Ecto neural progenitor cell (in vitro differentiated cells): Measurements from ENCODE around the gene NDUFAF8.
"Not testable (repeated sequence)": the region's sequence is repeated elsewhere in the genome, so short reads cannot be mapped to it uniquely, and the experiment has no call there.

Experiments used
- DNase-seq: peaks from one replicate; pipeline ENCODE4 v3.0.0-alpha.2; 2018; ENCODE audit warnings: low spot score

Gene NDUFAF8

DNA sequence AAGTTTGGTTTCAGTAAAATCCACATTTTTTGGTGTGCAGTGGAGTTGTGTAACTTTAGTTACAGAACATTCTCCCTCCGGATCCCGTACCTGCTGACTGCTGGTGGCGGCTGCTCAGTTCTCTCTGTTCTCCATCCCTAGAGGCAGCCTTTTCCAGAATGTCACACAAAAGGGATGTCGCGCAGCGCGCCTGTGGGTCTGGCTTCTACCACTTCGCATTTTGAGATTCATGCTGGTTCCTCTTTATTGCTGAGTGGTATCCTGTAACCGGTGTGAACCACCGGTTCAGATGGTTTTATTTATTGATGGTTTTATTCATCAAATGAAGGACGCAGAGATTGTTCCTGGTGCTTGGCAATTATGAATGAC is 15.4 kb upstream of the NDUFAF8 start:
- DNase-seq: no peak

DNA sequence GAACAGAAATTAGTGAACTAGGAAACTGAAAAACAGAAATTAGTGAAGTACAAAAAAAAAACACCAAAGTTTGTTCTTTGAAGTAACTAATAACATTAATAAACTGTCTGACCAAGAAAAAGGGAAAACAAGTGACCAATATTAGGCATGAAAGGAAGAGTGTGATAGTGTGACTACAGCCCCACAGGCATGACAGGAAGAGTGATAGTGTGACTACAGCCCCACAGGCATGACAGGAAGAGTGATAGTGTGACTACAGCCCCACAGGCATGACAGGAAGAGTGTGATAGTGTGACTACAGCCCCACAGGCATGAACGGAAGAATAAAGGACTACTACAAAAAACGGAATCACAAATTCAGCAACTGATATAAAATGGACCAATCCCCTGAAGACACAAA is 11.5 kb upstream of the NDUFAF8 start:
- DNase-seq: not testable (repeated sequence)

DNA sequence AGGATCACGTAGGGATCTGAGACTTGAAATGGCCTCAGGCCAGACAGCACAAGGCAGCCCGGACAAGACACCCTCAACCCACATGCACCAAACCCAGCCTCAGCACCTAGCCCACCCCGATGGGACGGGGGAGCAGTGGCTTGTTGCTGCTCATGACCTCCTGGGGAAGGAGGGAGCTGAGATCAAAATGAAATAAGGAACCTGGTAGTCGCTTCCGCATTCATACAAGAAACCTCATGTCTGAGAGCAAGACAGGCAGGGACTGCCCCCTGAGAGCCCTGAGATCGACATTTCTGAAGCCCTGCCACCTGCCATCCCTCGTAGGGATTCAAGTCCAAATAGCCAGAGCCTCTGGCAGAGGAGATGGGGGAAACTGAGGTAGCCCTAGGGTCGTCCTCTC is 10.7 kb upstream of the NDUFAF8 start:
- DNase-seq: no peak

DNA sequence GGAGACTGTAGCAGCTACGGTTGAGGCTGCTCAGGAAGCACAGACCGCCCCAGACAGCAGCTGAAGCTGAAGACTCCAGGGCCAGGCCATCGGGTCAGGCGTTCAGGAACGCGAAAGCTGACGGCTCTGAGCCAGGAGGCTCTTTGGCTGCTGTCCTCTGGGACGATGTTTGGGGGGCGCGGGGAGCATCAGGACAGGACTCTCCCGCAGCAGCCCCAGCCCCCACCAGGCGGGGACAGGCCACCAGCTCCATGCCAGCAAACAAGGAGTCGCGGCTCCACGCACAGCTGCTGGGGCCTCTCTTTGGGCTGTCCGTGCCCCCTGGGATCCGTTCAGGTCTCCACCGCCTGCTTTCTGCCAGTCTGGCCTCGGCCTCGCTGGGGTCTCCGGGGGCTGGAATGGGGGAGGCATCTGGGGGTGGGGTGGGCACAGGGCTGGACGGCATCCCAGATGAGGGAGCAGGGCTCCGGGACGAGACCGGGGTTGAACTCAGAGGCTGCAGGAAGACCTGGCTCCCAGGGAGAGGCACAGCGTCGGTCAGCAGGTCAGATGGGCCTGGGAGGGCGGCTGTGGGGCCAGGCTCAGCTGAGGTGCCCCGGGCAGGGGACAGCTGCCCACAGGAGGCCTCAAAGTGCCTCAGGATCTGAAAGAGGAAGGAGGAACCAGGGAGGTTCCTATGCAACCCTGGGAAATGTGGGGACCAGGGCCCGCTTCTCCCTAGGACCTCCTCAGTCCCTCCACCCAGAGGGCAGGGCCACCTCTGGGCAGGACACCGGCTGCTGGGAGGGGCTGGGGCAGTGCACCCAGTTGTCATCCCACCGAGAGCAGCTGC is 10.1 kb upstream of the NDUFAF8 start:
- no peak for DNase-seq

DNA sequence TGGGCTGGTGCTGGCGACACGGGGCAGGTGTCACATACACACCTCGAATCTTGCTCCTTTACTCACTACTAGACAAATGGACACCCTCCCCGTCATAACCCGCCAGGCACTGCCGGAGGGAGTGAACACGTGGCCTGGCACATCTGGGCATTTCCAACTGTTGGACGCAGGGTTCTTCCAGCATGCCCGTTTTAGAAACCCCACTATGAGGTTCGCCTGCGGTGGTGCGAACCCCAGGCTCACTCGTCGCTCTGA is 9.5 kb upstream of the NDUFAF8 start:
- no peak for DNase-seq

DNA sequence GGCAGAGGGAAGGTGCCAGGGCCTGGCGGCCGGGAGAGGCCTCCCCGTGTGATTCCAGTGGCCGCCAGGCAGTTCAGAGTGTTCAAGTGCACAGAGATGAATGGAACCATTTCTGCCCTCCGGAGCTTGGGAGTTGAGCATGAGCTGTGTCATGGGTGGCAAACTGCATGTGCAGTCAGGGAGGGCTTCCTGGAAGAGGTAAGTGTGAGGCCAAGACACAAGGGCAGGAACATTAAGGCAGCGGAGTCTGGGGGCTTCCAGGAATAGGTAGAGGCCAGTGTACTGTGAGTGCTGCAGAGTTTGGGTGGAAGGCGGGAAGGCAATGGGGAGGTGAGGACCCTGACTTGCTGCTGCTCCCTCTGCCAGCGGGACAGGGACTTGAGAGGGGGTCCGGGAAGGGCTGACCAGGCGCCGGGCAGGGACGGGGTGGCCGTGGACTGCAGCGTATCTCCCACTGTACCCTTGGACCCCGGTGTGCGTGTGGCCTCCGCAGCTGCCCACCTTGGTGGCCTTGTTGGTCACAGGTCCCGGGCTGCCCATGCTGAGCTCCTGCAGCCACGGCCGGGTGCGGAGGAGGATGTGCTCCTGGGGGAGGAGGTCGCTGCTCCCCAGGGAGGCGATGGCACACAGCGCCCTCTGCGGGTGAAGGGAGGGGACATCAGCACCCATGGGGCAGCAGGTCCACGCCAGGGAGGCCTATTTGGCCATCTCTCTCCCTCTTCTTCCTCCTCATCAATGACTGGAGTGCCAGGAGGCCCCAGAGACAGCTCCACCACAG is 8.9 kb upstream of the NDUFAF8 start:
- DNase-seq: no peak

DNA sequence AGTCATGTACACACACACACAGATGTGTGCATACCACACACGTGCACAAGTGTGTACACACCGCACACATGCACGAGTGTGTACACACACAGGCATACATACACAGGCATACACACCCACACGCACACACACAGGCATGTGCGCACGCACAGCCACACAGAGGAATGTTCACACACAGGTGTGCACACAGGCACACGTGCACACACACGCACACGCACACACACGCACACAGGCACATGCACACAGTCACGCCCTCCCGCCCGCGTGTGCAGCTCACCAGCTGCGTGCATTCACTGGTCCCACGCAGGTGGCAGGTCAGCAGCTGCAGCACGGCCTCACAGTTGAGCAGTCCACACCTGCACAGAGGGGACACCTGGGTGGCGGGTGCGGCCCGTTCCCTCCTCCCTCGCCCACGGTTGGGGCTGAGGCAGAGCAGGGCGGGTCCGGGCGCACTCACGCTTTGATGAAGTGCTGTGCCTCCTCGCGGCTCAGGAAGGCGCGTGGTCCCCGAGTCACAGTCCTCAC is 7.9 kb upstream of the NDUFAF8 start:
- no peak for DNase-seq

DNA sequence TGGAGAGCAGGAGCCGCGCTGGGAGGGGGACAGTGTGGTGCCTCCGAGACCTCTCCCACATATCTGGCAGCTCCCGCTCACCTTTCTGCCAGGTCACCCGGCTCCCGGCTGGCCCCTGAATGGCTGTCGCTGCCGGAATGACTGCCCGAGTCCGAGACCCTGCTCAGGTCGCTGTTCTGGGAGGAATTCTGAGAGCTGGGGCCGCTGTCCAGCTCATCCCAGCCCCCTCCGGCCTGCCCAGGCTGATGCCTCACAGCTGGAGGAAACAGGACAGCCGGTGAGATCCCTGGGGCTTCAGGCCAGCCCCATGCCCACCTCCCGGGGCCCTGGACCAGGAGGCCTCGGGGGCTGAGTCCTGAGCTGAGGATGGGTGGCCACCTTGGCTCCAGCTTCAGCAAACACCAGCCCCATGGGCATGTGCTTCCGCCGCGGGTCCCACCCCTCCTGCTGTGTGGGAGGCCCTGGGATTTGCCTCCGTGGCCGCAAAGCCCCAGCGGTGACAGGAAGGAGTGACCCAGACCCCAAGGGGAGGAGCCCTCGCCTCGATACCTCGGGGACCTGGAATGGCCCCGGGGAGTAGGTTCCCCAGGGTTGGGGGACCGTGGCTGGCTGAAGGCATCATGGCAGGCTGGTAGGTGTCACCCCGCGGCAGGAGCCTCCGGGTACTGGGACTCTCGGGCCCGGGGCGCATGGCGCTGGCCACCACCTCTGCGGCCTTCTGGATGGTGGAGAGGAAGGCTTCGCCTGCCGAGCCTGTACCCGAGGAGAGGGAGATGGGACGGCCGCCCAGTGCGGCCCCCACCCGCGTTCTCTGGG is 7.1 kb upstream of the NDUFAF8 start:
- no peak for DNase-seq

DNA sequence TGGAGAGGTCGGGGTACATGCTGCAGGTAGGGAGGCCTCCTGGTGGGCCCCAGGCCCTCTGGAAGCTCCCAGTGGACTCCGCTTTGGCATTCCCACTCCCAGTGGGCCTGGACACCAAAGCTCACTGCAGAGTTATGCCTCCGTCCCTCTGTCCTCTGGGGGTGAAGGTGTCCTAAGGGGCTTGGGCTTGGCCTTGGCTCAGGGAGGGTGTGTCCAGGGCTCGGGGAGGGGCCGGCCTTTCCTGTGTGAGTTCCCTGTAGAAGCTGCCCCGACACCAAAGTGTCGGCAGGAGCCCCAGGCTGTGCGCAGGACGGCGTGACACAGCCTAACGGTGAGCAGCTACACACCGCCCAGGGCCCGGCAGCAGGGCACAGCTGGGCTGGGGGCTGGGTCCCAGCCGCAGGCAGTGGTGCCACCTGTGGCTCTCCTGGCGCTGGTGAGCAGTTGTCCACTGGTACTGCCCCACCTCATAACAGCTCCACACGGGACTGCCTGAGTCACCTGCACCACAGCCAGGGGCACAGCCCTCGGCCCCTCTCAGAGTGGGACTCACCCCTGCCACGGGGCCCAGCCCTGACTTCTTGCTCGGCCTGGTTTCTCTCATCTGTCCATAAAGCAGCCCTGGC is 6.4 kb upstream of the NDUFAF8 start:
- no peak for DNase-seq

DNA sequence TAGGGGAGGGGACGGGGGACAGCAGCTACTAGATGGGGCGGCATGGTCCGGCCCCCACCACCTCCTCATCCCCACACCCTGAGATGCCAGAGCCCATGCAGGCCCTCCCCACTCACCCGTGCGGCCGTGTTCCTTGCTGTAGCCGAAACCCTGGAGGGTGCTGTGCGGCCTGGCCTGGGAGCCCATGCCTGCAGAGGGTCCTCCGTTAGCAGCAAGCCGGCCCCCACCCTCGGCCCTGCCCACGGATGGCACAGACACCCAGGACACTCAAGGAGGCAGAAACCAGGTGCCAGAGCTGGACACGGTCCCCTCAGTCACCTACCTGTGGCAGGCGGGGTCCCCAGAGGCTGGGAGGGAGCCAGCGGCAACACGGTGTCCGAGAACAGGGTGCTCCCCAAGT is 5.8 kb upstream of the NDUFAF8 start:
- no peak for DNase-seq

DNA sequence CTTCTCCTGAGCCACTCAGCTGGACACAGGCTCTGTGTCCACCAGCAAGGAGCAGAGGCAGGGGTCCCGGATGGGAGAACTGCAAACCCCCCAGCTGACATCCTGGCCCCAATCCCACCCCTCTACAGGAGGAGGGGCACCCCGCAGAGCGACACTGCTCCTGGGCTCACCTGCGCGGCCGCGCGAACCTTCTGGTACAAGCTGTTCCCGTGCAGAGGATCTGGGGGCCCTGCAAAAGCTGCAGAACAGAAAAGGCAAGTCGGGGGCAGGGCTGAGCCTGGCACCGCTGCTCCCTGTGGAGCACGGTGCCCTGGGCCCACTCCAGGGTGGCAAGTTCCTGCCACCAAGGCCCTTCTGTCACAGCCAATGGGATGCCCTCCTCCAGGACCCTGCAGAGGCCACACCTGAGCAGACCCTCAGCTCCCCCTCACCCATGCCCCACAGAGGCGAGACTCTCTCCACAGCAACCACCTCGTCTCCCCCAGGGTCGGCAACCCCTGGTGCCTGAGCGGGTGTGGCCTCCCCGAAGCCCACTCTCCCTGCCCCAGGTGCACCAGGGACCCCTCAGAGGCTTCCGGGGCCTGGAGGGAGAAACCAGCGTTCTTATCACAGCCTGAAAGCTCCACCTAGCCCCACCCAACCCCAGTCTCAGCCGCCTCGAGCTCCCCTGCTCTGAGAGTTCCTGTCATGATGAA is 5.2 kb upstream of the NDUFAF8 start:
- DNase-seq: no peak

DNA sequence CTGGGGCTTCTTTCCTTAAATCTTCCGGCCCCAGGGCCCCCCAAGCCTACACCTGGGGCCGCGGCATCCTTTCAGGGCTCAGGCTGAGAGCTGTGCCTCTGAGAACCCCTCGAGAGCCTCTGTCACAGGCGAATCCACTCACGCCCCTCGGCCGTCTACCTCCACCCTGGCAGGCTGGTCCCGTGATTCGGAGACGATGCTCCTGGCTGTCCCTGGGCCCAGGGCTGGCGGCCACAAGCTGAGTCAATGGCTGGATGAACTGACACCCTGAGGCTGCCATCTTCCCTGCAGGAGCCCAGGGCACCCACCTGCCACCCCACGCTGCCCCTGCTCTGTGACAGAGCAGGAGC is 4.6 kb upstream of the NDUFAF8 start:
- no peak for DNase-seq

DNA sequence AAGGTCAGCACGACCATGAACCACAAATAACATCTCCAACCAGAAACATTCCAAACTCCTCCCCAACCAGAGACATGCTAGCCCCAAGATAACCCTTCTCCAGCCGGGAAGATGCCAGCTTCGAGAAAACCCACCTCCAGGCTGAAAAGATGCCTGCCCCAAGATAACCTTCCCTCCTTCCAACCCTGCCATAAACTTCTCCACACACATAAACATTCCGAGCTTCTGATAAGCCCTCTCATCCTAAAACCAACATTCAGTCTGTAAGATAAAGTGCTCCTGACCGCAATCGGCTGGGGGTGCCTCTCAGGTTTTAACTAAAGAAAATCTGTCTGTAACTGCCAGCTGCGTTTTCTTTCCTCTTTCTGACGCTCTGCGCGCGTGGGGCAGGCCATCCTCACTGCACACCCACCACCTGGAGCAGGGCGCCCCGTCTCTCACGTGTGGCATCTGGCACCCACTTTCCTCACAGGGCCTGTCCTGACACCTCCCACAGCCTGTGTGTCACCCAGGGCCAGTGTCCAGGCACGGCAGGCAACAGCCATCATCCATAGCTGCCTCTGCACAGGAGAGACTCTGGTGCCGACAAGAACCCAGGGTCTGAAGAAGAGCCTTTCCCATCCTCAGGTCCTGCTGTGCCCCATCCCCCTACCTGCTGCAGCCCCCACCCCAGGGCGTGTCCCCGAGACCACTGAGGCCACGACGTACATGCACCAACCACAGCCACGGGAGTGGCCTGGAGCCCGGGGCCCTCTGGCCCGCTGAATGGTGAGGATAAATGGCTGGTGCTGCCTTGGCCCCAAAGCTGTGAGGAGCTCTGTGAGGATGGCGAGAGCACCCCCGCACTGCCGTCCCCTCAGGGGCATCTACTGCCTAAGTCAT is 3.9 kb upstream of the NDUFAF8 start:
- DNase-seq: no peak

DNA sequence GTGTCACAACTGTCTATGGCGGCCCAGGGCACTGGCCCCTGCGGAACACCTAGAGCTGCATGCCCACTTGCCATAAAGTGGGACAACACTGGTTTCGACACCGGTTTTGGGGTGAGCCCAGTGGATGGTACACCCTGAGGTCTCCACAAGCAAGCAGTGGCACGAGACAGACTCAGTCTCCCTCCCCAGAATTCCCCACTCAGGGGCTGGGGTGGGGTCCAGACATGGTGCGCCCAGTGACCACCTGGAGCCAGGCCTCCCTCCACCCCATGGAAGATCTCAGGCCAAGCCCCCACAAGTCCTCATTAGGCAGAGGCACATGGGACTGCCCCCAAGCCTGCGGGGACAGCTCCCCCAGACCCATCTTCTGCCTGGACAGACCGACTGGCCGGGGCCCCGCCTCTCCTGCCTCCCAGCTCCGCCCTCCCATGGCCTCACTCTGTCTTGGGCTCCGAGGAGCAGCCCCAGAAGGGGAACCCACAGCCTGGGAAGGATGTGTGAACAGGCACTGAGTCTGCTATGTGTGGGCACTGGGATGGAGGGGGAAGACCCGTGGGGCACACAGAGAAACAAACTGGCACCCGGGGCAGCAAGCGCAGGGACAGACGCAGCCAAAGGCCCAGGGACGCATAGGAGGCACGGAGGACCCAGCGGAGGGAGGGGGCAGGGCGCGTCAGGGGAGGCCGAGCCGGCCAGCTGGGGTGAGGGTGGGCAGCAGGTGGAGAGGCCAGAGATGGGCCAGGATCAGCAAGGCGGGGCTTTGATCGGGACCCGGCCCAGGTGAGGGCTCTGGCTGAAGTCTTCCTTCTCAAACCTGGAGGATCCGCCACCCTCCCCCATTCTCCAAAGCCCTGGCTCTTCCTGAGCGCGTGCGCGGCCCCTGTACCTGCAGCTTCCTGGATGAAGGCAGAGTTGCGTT is 3.0 kb upstream of the NDUFAF8 start:
- DNase-seq: no peak

DNA sequence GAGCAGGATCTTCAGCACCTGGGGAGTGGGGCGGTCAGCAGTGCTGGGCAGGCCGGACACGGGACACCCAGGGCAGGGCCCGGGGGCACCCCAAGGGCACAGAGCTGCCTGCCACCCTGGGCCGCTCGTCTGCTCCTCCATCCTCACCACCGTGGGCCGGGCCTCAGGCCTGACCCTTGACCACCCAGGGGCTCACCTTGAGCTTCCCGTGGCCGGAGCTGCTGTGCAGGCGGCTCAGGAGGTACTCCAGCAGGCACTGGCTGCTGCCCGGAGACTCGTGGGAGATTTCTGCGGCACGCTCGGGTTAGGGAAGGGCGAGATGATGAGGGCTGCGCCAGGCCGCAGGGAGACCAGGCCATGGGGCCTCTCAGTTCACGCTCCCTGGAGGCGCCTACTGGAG is 2.3 kb upstream of the NDUFAF8 start:
- no peak for DNase-seq

DNA sequence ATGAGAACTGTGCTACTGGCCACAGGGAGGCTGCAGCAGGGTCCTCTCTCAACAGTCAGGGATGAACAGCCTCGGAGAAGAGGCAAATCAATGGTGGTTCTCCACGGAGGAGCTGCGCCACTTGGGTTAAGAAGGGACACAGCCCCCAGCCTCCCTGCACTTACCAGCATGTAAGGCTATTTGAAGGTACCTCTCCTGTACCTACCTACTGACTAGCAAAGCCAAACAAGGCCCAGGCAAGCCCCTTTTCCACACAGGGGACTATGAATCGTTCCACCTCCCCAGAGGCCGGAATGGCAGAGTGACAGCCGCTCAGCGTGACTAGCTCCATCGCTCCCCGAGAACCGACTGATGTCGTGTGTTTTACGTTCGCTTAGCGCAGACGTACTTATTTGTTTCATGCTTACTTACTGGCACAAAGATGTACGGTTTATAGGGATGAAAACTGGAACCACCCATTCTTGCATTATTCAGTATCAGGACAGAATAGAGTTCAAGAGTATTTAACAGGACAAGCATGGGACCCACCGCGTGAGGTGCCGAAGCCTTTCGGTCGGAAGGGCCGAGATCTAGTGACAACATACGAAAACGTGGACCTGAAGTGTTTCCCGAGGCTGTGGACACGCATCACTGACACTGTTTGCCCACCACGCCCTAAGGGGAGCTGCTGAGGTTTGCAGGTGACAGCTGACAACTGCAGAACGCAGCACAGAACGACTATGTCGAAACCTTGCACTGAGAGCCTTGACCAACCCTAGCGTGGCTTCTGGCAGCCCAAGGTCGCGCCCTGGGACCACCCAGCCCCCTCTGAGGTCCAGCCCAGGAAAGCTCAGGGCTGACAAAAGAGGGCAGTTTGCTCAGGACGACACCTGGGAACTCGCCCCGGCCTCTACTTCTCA is 1.3 kb upstream of the NDUFAF8 start:
- DNase-seq: no peak

DNA sequence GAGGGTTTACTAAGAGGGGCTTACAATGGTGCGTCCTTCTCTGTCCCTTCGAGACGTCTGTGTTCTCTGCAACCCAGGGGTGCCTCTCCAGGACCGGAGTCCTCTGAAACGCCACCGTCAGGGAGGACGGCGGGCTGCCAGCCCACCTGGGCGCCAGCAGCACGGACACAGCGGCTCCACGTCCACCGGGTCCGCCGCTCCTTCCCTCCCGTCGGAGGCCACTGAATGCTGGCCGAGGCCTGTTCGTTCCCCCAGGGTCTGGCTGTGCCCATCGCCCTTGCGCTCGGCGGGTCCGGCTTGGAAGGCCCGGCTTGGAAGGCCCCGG is 666 bp upstream of the NDUFAF8 start:
- DNase-seq: no peak

DNA sequence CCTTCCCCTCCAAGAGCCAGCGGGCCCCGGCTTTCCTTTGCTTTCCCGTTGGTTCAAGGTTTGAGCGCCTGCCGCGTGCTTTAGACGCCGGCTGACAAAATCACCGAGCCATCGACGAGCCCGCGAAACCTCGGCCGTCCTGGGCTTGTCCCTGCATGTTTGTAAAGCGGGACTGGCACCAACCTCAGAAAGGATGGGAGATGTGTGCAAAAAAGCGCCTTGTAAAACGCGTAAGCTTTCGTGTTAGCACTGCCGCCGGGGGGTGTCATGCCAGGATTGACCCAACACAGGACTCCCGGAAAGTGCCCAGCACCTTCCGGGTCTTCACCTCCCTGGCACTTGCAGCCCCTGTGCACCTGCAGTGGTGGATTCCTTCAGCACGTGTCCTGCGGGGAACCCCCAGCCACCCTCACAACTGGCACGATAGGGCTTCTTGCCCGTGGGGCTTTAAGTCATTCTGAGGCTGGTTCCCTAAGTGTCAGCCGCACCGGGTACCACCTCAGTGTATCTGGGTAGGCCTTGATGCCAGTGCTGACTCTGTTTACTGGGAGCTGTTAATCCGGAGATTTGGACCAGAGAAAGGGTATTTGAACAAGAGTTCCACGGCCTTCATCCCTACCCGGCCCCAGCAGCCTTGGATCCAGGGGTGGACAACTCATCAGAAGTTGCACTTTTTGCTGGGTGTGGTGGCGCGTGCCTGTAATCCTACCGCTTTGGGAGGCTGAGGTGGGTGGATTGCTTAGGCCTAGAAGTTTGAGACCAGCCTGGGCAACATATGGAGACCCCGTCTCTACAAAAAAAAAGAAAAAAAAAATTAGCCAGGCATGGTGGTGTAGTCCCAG is 817 bp downstream of the NDUFAF8 start:
- DNase-seq: no peak
